Stimulated activated CD8-positive, alpha-beta memory T cell treated with anti-CD3 and anti-CD28 coated beads, Interleukin-12 subunit alpha, Interleukin-12 subunit beta, amount 100 ng/mL, for 1 hour (primary cell): ENCODE measurements around the gene ERICH6B.

ENCODE experiments used
- DNase-seq: peaks from one replicate; pipeline ENCODE4 v3.0.0-alpha.2; 2020; ENCODE audit warnings: low read depth

ERICH6B gene

GRCh38 chr13:45496942-45497341 is 118.6 kb downstream of the ERICH6B start:
- no peak for DNase-seq

- no peak for DNase-seq
Observed at GRCh38 chr13:45492538-45492937, 123.0 kb downstream of the ERICH6B start.
